ENCODE results near the gene POFUT2. TPM values are rescaled to one million over a fixed set of nuclear protein-coding genes. Genes with fewer than 3 reads are reported as not detected.

The POFUT2 gene
- total and polyA plus RNA-seq, 12 donors: 13.1 to 68.9 (median 32.9) TPM

- Histone ChIP-seq H3K36me3 (replicated peaks in 1 of 2) (no peaks in the 10 kb centered on the region), H3K4me1 (replicated peaks in 1 of 2) (no peaks in the 10 kb centered on the region), H3K27ac (no peak overlapping the region), H3K9me3 (replicated peaks in 1 of 3) (no peaks in the 10 kb centered on the region), H3K27me3 (no peaks in the 10 kb centered on the region), H3K4me3 (no peak overlapping the region)
- no peak for TF ChIP-seq CTCF (IDR thresholded peaks at IDR 0.05)
- no peak for TF ChIP-seq POLR2A (IDR thresholded peaks at IDR 0.05)
- 80 to 84% (median 83%) methylated on average over 7 to 22 of the region's 22 CpGs for WGBS, 4 donors
- peak in 2 of 7 donors; percentile 10 to 38 for DNase-seq
- intact Hi-C loops (cut with DNase I): no loop called here
Observed at GRCh38 chr21:45255381-45256020, 32.2 kb downstream of the POFUT2 start.

- Histone ChIP-seq H3K9me3 (replicated peaks in 1 of 3) (no peaks in the 10 kb centered on the region), H3K27me3 (no peaks in the 10 kb centered on the region), H3K4me3 (no peak overlapping the region), H3K36me3 (replicated peaks in 1 of 2) (no peaks in the 10 kb centered on the region), H3K4me1 (replicated peaks in 1 of 2) (no peaks in the 10 kb centered on the region), H3K27ac (no peak overlapping the region)
- peak in 1 of 7 donors; percentile 39 for DNase-seq
- TF ChIP-seq POLR2A (IDR thresholded peaks at IDR 0.05): no peak
- intact Hi-C loops (cut with DNase I): no loop called here
- WGBS, 4 donors: 79 to 86% (median 85%) methylated on average over 17 of the region's 17 CpGs
Observed at GRCh38 chr21:45254460-45254930, 33.2 kb downstream of the POFUT2 start.

- H3K4me1 ChIP-seq (replicated peaks in 1 of 2): no peaks in the 10 kb centered on the region
- intact Hi-C loops (cut with DNase I): no loop called here
- no peaks in the 10 kb centered on the region for H3K27me3 ChIP-seq
- WGBS, 4 donors: 61 to 85% (median 81%) methylated on average over 3 to 28 of the region's 28 CpGs
- no peaks in the 10 kb centered on the region for H3K9me3 ChIP-seq (replicated peaks in 1 of 3)
- H3K27ac ChIP-seq: no peak overlapping the region
- H3K36me3 ChIP-seq (replicated peaks in 1 of 2): no peaks in the 10 kb centered on the region
- TF ChIP-seq CTCF (IDR thresholded peaks at IDR 0.05) (no peak), POLR2A (IDR thresholded peaks at IDR 0.05) (no peak)
- DNase-seq: no peak
- no peak overlapping the region for H3K4me3 ChIP-seq
Observed at GRCh38 chr21:45253633-45254459, 33.8 kb downstream of the POFUT2 start.

- peak in 1 of 7 donors; percentile 46 for DNase-seq
- H3K27me3 ChIP-seq: no peaks in the 10 kb centered on the region
- H3K4me3 ChIP-seq: no peak overlapping the region
- H3K4me1 ChIP-seq (replicated peaks in 1 of 2): no peaks in the 10 kb centered on the region
- H3K9me3 ChIP-seq (replicated peaks in 1 of 3): no peaks in the 10 kb centered on the region
- intact Hi-C loops (cut with DNase I): no loop called here
- WGBS, 4 donors: 44 to 49% (median 45%) methylated on average over 7 to 8 of the region's 8 CpGs
- no peak for TF ChIP-seq POLR2A (IDR thresholded peaks at IDR 0.05)
- TF ChIP-seq CTCF (IDR thresholded peaks at IDR 0.05): no peak
- no peak overlapping the region for H3K27ac ChIP-seq
- no peaks in the 10 kb centered on the region for H3K36me3 ChIP-seq (replicated peaks in 1 of 2)
Observed at GRCh38 chr21:45253180-45253579, 34.5 kb downstream of the POFUT2 start.

Measured in adrenal gland (tissue), 12 donors.